ENCODE data around the gene CLIP2.
"Not testable (repeated sequence)": the region's sequence is repeated elsewhere in the genome, so short reads cannot be mapped to it uniquely, and the experiment has no call there.

CLIP2 gene

GRCh38 chr7:74318043-74318442 lies 28.8 kb downstream of the CLIP2 start:
- no peak for DNase-seq (ENCODE audit: low read depth)
- no peak overlapping the region for H3K4me3 ChIP-seq (ENCODE audit: low read depth, low read length)
- no peak for TF ChIP-seq CTCF (IDR thresholded peaks at IDR 0.05; ENCODE audit: low read depth, low read length, missing control alignments)

DNA sequence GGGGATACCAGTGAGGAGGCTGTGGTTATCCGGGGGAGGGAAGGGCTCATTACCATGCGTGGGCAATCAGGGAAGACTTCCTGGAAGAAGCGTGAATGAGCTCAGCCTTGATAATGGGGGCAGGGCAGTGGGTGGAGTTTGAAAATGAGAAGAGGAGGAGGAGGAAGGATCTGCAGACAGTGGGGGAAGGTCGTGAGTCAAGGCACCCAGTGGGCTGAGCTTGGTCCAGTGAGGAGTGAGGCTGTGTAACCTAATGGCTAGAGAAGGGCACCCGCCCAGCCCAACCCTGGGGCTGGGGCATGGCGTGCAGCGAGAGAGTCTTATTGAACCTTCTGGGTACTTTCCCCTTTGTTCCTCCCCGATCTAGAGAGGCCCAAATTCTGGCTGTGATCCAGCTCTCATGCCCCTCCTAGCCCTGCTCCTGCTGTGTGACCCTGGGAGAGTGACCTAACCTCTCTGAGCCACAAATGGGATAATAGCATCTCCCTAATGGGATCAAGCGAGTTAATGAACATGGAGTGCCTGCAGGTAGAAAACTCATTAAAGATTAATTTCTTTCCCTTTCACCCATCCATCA lies 31.5 kb downstream of the CLIP2 start:
- H3K4me3 ChIP-seq (ENCODE audit: low read depth, low read length) = no peak overlapping the region
- no peak for DNase-seq (ENCODE audit: low read depth)
- TF ChIP-seq CTCF (IDR thresholded peaks at IDR 0.05; ENCODE audit: low read depth, low read length, missing control alignments) = no peak

DNA sequence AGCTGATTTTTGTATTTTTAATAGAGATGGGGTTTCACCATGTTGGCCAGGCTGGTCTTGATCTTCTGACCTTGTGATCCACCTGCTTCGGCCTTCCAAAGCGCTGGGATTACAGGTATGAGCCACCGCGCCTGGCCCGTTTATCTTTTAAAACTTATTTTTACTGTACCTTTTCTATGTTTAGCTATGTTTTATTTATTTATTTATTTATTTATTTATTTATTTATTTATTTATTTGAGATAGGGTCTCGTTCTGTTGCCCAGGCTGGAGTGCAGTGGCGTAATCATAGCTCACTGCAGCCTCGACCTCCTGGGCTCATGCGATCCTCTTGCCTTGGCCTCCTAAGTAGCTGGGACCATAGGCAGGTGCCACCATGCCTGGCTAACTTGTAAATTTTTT lies 33.7 kb downstream of the CLIP2 start:
- not testable (repeated sequence) for H3K4me3 ChIP-seq (ENCODE audit: low read depth, low read length); DNase-seq (ENCODE audit: low read depth)

DNA sequence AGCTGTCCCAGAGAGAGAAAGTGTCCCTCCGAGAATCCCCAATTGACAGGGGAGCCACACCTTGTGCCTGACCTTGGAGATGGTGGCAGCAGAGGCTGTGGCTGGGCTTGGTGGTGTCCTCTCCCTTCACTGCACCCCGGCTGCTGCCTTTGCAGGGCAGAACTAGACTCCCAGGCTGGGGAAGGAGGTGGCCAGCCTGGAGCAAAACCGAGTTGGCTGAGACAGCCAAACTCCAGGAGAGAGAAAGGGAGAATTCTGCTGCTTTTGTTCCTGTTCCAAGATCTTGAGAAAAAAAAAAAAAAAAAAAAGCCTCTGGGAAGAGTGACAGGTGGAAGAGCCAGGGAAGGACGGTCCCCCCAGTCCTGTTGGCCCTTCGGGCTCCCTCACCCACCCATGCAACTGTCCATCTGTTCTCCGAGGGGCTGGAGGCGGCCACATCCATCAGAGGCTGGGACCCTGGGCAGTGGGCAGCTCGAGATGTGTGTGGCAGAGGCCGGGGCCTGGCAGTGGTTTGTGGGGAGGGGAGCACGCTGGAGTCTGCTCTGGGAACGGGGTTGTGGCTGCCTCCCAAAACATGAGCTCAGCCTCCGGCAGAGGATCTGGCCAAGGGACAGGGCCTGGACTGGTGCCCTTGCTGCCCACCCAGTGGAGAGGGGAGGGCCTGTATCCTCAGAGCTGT lies 35.5 kb downstream of the CLIP2 start:
- H3K4me3 ChIP-seq (ENCODE audit: low read depth, low read length) = no peak overlapping the region
- no peak for DNase-seq (ENCODE audit: low read depth)
- TF ChIP-seq CTCF (IDR thresholded peaks at IDR 0.05; ENCODE audit: low read depth, low read length, missing control alignments) = no peak

- TF ChIP-seq CTCF (IDR thresholded peaks at IDR 0.05; ENCODE audit: low read depth, low read length, missing control alignments) = no peak
Observed at GRCh38 chr7:74325210-74325565, 36.0 kb downstream of the CLIP2 start.

DNA sequence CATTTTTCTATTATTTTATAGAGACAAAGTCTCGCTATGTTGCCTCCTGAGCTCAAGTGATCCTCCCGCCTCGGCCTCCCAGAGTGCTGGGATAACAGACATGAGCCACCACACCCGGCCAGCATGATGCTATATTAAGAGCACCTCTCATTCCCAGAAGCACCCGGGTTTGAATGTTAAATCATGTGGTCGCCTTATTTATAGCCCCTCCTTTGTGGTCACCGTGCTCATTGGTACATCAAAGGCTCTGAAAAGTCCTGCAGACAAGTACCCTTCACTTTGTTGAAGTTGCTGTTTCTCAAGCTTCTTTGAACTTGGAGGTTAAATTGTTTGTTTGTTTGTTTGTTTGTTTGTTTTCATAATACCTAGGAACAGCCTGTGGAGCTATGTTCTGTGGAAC lies 40.0 kb downstream of the CLIP2 start:
- H3K4me3 ChIP-seq (ENCODE audit: low read depth, low read length) = no peak overlapping the region
- no peak for DNase-seq (ENCODE audit: low read depth)
- TF ChIP-seq CTCF (IDR thresholded peaks at IDR 0.05; ENCODE audit: low read depth, low read length, missing control alignments) = no peak

More at GRCh38 chr7:74325210-74325565, 36.0 kb downstream of the CLIP2 start:
- no peak for DNase-seq (ENCODE audit: low read depth)
- no peak overlapping the region for H3K4me3 ChIP-seq (ENCODE audit: low read depth, low read length)

GRCh38 chr7:74332373-74333176 lies 43.4 kb downstream of the CLIP2 start:
- no peak for DNase-seq (ENCODE audit: low read depth)
- TF ChIP-seq CTCF (IDR thresholded peaks at IDR 0.05; ENCODE audit: low read depth, low read length, missing control alignments) = no peak
- H3K4me3 ChIP-seq (ENCODE audit: low read depth, low read length) = no peak overlapping the region
